Central memory CD8-positive, alpha-beta T cell (primary cell): ENCODE data around the gene ZNF414.
A peak's percentile ranks its signal among the peaks of the same experiment; 100 is the strongest.

Source experiments
- ATAC-seq: fragments of 150-1000 bp; cut with Tn5 transposase; replicated peaks from 2 replicates; pipeline ENCODE4 v1.10.0; 2022; ENCODE audit warnings: mild to moderate bottlenecking, moderate FRiP score, moderate number of reproducible peaks; ENCODE audit not compliant: poor library complexity, severe bottlenecking; ENCODE audit errors: extremely low read depth
- DNase-seq, 2 donors: peaks; one replicate each; pipeline ENCODE4 v3.0.0; 2021; ENCODE audit warnings: low spot score in 2 of 2
- H3K27ac Mint-ChIP-seq: one replicate; pipeline ENCODE4 v1.8.0; 2022; ENCODE audit warnings: low read depth, mild to moderate bottlenecking, moderate library complexity, mixed read lengths
- H3K27me3 Mint-ChIP-seq: one replicate; pipeline ENCODE4 v1.8.0; 2022; ENCODE audit warnings: mixed read lengths
- H3K36me3 Mint-ChIP-seq: one replicate; pipeline ENCODE4 v1.8.0; 2022; ENCODE audit warnings: mild to moderate bottlenecking, moderate library complexity, mixed read lengths; ENCODE audit not compliant: insufficient read depth
- H3K4me1 Mint-ChIP-seq: one replicate; pipeline ENCODE4 v1.8.0; 2022; ENCODE audit warnings: mixed read lengths
- H3K4me3 Mint-ChIP-seq: one replicate; pipeline ENCODE4 v1.8.0; 2022; ENCODE audit warnings: mild to moderate bottlenecking, moderate library complexity, mixed read lengths
- H3K9me3 Mint-ChIP-seq: one replicate; pipeline ENCODE4 v1.8.0; 2022; ENCODE audit warnings: mixed read lengths

Gene ZNF414

DNA sequence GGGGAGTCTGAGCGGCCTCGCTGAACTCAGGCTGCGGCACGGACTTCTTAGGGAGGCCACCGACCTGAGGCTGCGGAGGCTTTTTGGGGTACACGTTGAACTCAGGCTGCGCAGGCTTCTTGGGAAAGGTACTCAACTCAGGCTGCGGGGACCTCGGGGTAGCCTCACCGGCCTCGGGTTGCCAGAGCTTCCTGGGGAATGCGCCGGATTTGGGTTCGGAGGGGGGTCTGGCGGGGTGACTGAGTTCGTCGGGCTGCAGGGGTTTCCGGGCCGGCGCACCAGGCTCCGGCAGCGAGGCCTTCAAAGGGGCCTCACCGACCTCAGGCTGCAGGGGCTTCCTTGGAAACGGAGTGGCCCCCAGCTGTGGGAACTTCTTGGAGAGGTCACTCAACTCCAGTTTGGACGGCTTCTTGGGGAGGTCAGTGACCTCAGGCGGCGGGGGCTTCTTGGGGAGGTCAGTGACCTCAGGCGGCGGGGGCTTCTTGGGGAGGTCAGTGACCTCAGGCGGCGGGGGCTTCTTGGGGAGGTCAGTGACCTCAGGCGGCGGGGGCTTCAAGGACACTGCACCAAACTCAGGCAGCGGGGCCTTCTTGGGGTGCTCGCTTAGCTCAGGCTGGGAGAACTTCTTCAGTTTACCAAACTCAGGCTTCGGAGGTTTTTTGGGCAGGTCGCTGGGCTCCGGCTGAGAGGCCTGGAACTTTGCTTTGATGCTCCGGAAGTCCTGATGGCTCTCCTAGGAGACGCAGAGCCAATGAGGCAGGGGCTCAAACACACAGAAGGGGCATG, 14.7 kb downstream of the ZNF414 start:
- Mint-ChIP-seq H3K9me3 (no peaks in the 10 kb centered on the region), H3K27me3 (no peaks in the 10 kb centered on the region), H3K36me3 (peaks cover 6% of the 10 kb centered on the region), H3K4me1 (peaks cover 7% of the 10 kb centered on the region), H3K4me3 (no peak overlapping the region), H3K27ac (no peak overlapping the region)
- DNase-seq (no peak), ATAC-seq (no peak)

DNA sequence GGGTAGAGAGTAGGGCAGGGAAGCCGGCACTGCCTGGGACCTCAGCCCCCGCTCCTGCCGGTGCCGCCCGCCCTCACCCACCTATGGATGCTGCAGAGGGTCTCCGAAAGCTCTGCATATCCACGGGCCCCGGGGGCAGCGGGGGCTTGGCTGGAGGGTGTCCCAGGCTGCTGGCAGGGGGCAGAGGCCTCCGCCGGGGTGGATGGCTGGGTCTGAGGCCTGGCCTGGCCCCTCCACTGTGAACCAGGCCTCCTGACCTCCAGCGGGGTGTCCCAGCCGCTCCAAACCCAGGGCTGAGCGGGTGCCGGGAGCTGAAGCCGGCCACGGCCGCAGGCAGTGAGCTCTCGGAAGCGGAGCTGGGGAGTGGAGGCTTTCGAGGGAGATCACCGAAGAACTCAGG, 15.7 kb downstream of the ZNF414 start:
- Mint-ChIP-seq H3K27ac (no peak overlapping the region), H3K36me3 (peaks cover 4% of the 10 kb centered on the region), H3K4me3 (no peak overlapping the region), H3K27me3 (no peaks in the 10 kb centered on the region), H3K4me1 (peaks cover 7% of the 10 kb centered on the region), H3K9me3 (no peaks in the 10 kb centered on the region)
- no peak for ATAC-seq
- DNase-seq, result no peak

DNA sequence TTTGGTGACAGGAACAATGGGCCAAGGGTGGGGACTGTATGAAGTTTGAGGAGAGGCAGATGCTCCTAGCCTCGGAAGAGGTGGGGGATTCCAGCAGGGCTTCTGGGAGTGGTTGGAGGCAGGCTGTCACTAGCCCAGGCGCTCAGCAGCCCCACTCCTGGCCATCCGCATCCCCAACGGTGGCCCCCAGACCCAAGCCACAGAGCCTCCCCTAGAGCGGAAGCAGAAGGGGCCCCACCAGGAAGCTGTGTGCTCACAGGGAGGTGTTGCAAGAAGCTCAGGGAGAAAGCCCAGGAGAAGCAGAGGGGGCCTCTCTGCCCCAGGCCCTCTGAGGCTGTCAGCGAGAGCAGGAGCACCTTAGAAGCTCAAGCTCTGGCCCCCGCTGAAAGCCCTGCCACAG, 19.8 kb downstream of the ZNF414 start:
- Mint-ChIP-seq H3K27ac (peak overlapping the region; percentile 32), H3K9me3 (no peaks in the 10 kb centered on the region), H3K36me3 (peaks cover 14% of the 10 kb centered on the region), H3K4me1 (no peaks in the 10 kb centered on the region), H3K27me3 (no peaks in the 10 kb centered on the region), H3K4me3 (no peak overlapping the region)
- no peak for DNase-seq
- no peak for ATAC-seq

DNA sequence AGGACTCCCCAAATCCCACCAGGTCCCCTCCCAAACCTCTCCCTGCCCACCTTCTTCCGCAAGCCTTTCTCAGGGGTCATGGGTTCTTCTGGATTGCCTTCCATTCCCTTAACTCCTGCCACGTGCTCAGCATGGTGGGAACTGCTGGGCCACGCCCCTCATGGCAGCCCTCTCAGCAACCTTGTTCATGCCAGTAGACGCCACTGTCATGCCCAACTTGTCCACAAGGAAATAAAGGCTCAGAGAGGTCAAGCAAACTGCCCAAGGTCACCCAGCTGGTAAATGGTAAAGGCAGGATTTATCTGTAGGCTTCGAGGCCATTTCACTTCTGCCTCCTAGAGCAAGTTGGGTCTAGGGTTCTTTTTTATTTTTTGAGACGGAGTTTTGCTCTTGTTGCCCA, 22.4 kb downstream of the ZNF414 start:
- DNase-seq (no peak), ATAC-seq (no peak)
- no peaks in the 10 kb centered on the region for H3K9me3 Mint-ChIP-seq
- H3K27me3 Mint-ChIP-seq, result no peaks in the 10 kb centered on the region
- H3K27ac Mint-ChIP-seq, result no peak overlapping the region
- H3K4me3 Mint-ChIP-seq, result no peak overlapping the region
- H3K36me3 Mint-ChIP-seq, result peaks cover 37% of the 10 kb centered on the region
- peaks cover 21% of the 10 kb centered on the region for H3K4me1 Mint-ChIP-seq

DNA sequence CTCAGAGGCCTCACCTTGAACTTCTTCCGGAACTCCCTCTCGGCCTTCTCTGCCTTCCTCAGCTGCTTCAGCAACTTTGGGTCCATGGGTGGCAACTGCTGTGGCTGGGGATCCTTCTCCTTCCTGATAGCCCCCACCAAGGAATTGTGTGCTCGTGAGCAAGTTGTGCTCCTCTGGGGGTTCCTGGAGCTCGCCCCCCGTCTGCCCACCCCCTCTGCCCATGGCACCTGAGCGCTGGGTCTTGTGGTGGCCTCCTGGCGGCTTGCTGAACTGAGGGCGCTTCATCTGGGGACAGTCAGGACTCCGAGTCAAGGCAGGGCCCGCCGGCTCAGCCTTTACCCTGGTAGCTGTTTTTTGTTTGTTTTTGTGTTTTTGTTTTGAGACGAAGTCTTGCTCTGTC, 23.1 kb downstream of the ZNF414 start:
- DNase-seq (no peak), ATAC-seq (no peak)
- no peaks in the 10 kb centered on the region for H3K9me3 Mint-ChIP-seq
- no peak overlapping the region for H3K27ac Mint-ChIP-seq
- no peak overlapping the region for H3K4me3 Mint-ChIP-seq
- H3K27me3 Mint-ChIP-seq, result no peaks in the 10 kb centered on the region
- peaks cover 27% of the 10 kb centered on the region for H3K4me1 Mint-ChIP-seq
- peaks cover 44% of the 10 kb centered on the region for H3K36me3 Mint-ChIP-seq

DNA sequence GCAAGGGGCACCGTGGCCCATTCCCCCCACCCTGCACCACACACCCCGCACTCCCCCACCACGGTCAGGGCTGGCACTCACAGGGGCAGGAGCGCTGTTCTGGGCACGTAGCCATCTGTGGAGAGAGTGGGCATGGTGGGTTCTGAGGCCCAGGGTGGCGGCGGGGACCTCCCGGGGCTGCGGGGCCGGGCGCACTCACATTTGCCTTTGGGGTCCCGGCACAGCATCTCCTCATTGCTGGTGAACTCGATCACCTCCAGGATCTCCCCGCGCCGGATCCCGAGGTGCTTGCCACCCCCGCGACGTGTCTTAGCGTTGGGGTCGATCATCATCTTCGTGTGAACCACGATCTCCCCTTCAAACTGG, 23.6 kb downstream of the ZNF414 start:
- no peak overlapping the region for H3K4me3 Mint-ChIP-seq
- no peak for DNase-seq
- H3K27ac Mint-ChIP-seq, result no peak overlapping the region
- no peak for ATAC-seq
- no peaks in the 10 kb centered on the region for H3K27me3 Mint-ChIP-seq
- H3K4me1 Mint-ChIP-seq, result peaks cover 27% of the 10 kb centered on the region
- H3K36me3 Mint-ChIP-seq, result peaks cover 46% of the 10 kb centered on the region
- no peaks in the 10 kb centered on the region for H3K9me3 Mint-ChIP-seq

DNA sequence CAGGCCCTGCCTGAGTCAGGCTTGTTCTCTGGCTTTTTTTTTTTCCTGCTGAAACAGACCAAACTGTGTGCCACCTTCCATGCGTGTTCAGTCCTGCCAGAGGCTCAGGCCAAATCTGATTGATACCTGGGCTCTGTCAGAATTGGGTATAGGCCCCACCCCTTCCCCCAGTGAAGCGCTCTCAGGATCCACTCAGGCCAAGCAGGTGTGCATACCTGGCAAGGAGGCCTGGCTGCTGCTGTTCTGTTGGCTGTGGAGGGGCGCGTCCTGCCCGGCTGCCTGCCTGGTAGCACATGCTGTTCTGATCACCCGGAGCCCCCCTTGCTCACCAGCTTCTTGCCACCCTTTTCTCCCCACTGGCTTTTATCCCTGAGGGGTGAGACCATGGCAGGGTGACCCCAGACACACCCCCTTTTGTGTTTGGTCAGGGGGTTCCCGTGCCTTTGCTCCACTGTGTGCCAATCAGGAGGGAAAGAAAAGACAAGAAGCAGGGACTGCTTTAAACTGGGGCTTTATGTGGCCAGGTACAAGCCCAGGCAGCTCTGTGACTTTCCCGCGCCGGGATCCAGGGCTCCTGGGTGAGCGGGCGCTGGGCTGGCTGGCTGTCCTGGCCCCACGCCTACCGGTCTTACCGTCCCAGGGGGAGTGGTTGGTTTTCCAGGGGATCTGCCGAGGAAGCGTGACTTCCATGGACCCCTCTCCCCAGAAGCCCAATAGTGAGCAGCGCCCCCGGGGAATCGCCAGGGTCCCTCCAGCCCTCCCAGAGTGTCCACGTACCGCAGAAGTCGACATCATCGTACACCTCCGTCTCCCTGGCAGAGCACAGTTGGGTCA, 24.2 kb downstream of the ZNF414 start:
- DNase-seq, result no peak
- Mint-ChIP-seq H3K4me3 (no peak overlapping the region), H3K27me3 (no peaks in the 10 kb centered on the region), H3K36me3 (peaks cover 52% of the 10 kb centered on the region), H3K27ac (peak overlapping the region; percentile 25), H3K4me1 (peaks cover 27% of the 10 kb centered on the region), H3K9me3 (no peaks in the 10 kb centered on the region)
- no peak for ATAC-seq

DNA sequence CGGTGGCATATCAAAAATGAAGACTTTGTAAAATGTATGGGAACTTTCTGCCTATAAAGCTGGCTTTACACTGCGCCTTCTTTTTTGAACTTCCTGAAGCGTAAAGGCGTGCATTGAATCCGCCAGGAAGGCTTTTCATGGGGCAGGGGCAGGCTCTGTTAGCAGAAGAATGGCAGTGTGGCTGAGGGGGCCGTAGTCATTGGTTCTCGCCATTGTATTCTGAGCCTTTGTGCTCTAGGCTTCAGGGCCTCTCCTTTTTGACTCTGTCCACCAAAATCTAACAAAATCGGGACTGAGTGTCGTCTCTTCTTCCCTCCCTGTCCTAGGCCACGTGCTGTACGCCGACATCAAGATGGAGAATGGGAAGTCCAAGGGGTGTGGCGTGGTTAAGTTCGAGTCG, 25.6 kb downstream of the ZNF414 start:
- Mint-ChIP-seq H3K27me3 (no peaks in the 10 kb centered on the region), H3K4me3 (peak overlapping the region; percentile 62), H3K4me1 (peaks cover 27% of the 10 kb centered on the region), H3K9me3 (no peaks in the 10 kb centered on the region), H3K27ac (peak overlapping the region; percentile 81), H3K36me3 (peaks cover 63% of the 10 kb centered on the region)
- DNase-seq, result no peak
- no peak for ATAC-seq

DNA sequence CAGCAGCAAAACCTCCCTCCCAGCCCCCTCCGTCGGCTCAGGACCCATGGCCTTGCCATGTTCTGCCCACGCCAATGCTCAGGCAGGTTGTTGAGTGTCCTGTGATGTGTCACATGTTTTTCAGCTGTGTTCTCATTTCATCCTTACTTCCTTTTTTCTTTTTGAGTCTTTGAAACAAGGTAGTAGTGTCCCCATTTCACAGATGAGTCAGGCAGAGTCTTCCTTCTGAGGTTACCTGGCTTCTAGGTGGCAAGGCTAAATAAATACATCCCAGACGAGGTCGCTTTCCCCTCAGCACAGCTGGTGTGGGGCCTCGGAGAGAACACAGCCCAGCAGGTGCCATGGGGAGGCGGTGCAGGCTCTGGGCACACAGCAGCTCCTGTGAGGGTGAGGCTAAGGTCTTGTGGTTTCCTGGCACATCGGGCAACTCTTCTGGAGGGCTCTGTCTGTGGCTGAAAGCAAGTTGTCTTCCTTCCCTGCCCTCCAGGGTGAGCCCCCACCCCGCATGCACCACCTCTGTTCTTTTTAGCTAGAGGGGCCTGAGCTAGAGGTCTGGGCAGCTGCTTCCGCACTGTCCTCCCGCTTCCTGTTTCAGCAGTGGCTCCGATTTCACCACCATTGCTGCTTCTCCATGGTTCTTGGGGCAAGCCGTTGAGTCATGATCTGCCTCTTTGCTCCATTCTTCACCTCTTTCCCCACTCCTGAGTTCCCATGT, 26.7 kb downstream of the ZNF414 start:
- peaks cover 73% of the 10 kb centered on the region for H3K36me3 Mint-ChIP-seq
- DNase-seq (peak; percentile 42 to 46), ATAC-seq (peak; percentile 83)
- H3K27ac Mint-ChIP-seq, result peak overlapping the region; percentile 81
- H3K4me1 Mint-ChIP-seq, result peaks cover 37% of the 10 kb centered on the region
- no peaks in the 10 kb centered on the region for H3K27me3 Mint-ChIP-seq
- H3K4me3 Mint-ChIP-seq, result peak overlapping the region; percentile 62
- H3K9me3 Mint-ChIP-seq, result no peaks in the 10 kb centered on the region

DNA sequence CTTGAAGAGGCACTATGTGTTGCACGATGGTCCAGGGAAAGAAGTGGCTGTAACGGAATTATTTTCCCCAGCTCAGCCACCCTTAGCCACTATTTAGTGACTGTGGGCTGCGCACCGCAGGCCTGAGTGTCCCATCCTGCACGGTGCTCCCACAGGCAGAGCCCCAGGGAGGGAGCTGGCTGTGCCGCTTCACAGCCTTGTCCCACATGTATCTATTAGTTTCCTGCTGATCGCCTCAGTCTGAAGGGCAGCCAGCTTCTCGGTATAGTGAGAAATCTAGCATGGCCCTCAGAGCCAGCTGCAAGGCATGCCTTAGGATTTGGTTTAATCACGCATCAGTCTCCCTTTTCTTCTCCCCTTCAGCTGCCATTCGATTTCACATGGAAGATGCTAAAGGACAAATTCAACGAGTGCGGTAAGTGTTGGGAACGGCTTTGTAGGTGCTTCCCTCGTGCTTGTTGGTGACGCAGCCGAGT, 27.3 kb downstream of the ZNF414 start:
- no peak for ATAC-seq
- peak overlapping the region; percentile 62 for H3K4me3 Mint-ChIP-seq
- peak overlapping the region; percentile 81 for H3K27ac Mint-ChIP-seq
- H3K36me3 Mint-ChIP-seq, result peaks cover 79% of the 10 kb centered on the region
- no peaks in the 10 kb centered on the region for H3K9me3 Mint-ChIP-seq
- H3K4me1 Mint-ChIP-seq, result peaks cover 41% of the 10 kb centered on the region
- no peak for DNase-seq
- no peaks in the 10 kb centered on the region for H3K27me3 Mint-ChIP-seq

DNA sequence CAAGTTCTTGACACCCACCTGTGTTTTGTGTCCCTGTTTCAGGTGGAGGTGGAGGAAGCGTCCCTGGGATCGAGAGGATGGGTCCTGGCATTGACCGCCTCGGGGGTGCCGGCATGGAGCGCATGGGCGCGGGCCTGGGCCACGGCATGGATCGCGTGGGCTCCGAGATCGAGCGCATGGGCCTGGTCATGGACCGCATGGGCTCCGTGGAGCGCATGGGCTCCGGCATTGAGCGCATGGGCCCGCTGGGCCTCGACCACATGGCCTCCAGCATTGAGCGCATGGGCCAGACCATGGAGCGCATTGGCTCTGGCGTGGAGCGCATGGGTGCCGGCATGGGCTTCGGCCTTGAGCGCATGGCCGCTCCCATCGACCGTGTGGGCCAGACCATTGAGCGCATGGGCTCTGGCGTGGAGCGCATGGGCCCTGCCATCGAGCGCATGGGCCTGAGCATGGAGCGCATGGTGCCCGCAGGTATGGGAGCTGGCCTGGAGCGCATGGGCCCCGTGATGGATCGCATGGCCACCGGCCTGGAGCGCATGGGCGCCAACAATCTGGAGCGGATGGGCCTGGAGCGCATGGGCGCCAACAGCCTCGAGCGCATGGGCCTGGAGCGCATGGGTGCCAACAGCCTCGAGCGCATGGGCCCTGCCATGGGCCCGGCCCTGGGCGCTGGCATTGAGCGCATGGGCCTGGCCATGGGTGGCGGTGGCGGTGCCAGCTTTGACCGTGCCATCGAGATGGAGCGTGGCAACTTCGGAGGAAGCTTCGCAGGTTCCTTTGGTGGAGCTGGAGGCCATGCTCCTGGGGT, 28.2 kb downstream of the ZNF414 start:
- no peaks in the 10 kb centered on the region for H3K9me3 Mint-ChIP-seq
- H3K27me3 Mint-ChIP-seq, result no peaks in the 10 kb centered on the region
- no peak overlapping the region for H3K4me3 Mint-ChIP-seq
- DNase-seq (no peak), ATAC-seq (no peak)
- H3K4me1 Mint-ChIP-seq, result peaks cover 50% of the 10 kb centered on the region
- peak overlapping the region; percentile 81 for H3K27ac Mint-ChIP-seq
- H3K36me3 Mint-ChIP-seq, result peaks cover 77% of the 10 kb centered on the region

DNA sequence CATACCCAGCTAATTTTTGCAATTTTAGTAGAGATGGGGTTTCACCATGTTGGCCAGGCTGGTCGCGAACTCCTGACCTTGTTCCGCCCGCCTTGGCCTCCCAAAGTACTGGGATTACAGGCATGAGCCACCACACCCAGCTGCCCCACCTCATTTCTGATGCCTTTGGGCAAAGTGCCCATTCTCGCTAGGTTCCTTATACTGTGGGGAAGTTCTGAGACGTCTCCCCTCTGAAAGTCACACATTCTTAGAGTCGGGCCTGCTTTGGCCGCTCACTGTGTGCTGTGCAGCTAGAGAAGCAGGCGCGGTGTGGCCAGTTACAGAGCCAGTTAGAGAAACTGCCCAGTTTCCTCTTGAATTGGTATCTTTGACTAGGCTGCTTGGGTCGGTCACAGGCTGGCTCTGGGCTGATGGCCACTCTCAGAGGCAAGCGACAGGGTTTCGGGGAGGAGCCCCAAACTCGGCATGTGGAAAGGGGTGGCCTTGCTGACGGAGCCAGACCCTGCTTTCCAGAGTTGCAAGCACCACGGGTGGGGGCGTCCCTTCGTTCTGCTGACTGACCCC, 29.6 kb downstream of the ZNF414 start:
- Mint-ChIP-seq H3K9me3 (no peaks in the 10 kb centered on the region), H3K27me3 (no peaks in the 10 kb centered on the region), H3K4me1 (peaks cover 53% of the 10 kb centered on the region), H3K27ac (peak overlapping the region; percentile 35), H3K4me3 (no peak overlapping the region), H3K36me3 (peaks cover 79% of the 10 kb centered on the region)
- ATAC-seq (no peak), DNase-seq (no peak)
